Measurements from ENCODE around the gene SNCB.

SNCB gene

GRCh38 chr5:176611435-176611834, 18.9 kb downstream of the SNCB start:
- no peaks in the 10 kb centered on the region for H3K9me2 ChIP-seq (replicated peaks; ENCODE audit: low read depth, low read length)
- H4K20me1 ChIP-seq (ENCODE audit: insufficient read depth, low read length, poor library complexity, severe bottlenecking): no peaks in the 10 kb centered on the region
- H3K79me2 ChIP-seq (ENCODE audit: insufficient read depth, low read length): no peaks in the 10 kb centered on the region
- no peaks in the 10 kb centered on the region for H3K9me3 ChIP-seq (ENCODE audit: insufficient read depth, low read depth, low read length)
- H3K4me1 ChIP-seq (ENCODE audit: insufficient read depth, low read length, poor library complexity, severe bottlenecking): no peaks in the 10 kb centered on the region
- no peaks in the 10 kb centered on the region for H3K27me3 ChIP-seq (ENCODE audit: insufficient read depth, low read length, poor library complexity, severe bottlenecking)
- H3K4me2 ChIP-seq (ENCODE audit: low read depth, low read length, poor library complexity, severe bottlenecking): no peak overlapping the region
- TF ChIP-seq EZH2phosphoT487 (IDR thresholded peaks at IDR 0.05; ENCODE audit: borderline replicate concordance) (no peak), CTCF (conservative IDR thresholded peaks at IDR 0.05; ENCODE audit: low read length) (no peak)
- H2AFZ ChIP-seq (ENCODE audit: low read length): no peak overlapping the region
- no peak overlapping the region for H3K9ac ChIP-seq (ENCODE audit: low read depth, low read length, poor library complexity, severe bottlenecking)
- no peaks in the 10 kb centered on the region for H3K36me3 ChIP-seq (ENCODE audit: insufficient read depth, low read length)
- no peak overlapping the region for H3K4me3 ChIP-seq (ENCODE audit: low read length, poor library complexity, severe bottlenecking)
- H3F3A ChIP-seq (ENCODE audit: low read depth): no peaks in the 10 kb centered on the region

- no peak overlapping the region for H3K4me2 ChIP-seq (ENCODE audit: low read depth, low read length, poor library complexity, severe bottlenecking)
- H2AFZ ChIP-seq (ENCODE audit: low read length): no peak overlapping the region
- H3K9ac ChIP-seq (ENCODE audit: low read depth, low read length, poor library complexity, severe bottlenecking): no peak overlapping the region
- H3K36me3 ChIP-seq (ENCODE audit: insufficient read depth, low read length): no peaks in the 10 kb centered on the region
- no peaks in the 10 kb centered on the region for H3K79me2 ChIP-seq (ENCODE audit: insufficient read depth, low read length)
- H3F3A ChIP-seq (ENCODE audit: low read depth): no peaks in the 10 kb centered on the region
- no peaks in the 10 kb centered on the region for H3K27me3 ChIP-seq (ENCODE audit: insufficient read depth, low read length, poor library complexity, severe bottlenecking)
- no peak overlapping the region for H3K4me3 ChIP-seq (ENCODE audit: low read length, poor library complexity, severe bottlenecking)
- H3K9me2 ChIP-seq (replicated peaks; ENCODE audit: low read depth, low read length): no peaks in the 10 kb centered on the region
- no peaks in the 10 kb centered on the region for H4K20me1 ChIP-seq (ENCODE audit: insufficient read depth, low read length, poor library complexity, severe bottlenecking)
- H3K4me1 ChIP-seq (ENCODE audit: insufficient read depth, low read length, poor library complexity, severe bottlenecking): no peaks in the 10 kb centered on the region
- H3K9me3 ChIP-seq (ENCODE audit: insufficient read depth, low read depth, low read length): no peaks in the 10 kb centered on the region
- TF ChIP-seq EZH2phosphoT487 (IDR thresholded peaks at IDR 0.05; ENCODE audit: borderline replicate concordance) (no peak), CTCF (conservative IDR thresholded peaks at IDR 0.05; ENCODE audit: low read length) (no peak)
Measured at GRCh38 chr5:176610435-176610773, 19.9 kb downstream of the SNCB start.

GRCh38 chr5:176609724-176610434, 20.5 kb downstream of the SNCB start, which contains the start of gene GPRIN1:
GPRIN1 (minus strand) TSS chr5:176610156; CDS start chr5:176599834, 10,322 bp downstream.
- Histone ChIP-seq H3K4me3 (ENCODE audit: low read length, poor library complexity, severe bottlenecking) (no peak within 1 kb of the TSS), H3K9ac (ENCODE audit: low read depth, low read length, poor library complexity, severe bottlenecking) (no peak within 1 kb of the TSS), H3K4me2 (ENCODE audit: low read depth, low read length, poor library complexity, severe bottlenecking) (no peak within 1 kb of the TSS), H4K20me1 (ENCODE audit: insufficient read depth, low read length, poor library complexity, severe bottlenecking) (no peaks in the 10 kb centered on the region), H3K27me3 (ENCODE audit: insufficient read depth, low read length, poor library complexity, severe bottlenecking) (no peaks in the 10 kb centered on the region), H3K9me3 (ENCODE audit: insufficient read depth, low read depth, low read length) (no peaks in the 10 kb centered on the region), H3K36me3 (ENCODE audit: insufficient read depth, low read length) (no peaks in the 10 kb centered on the region), H3F3A (ENCODE audit: low read depth) (no peaks in the 10 kb centered on the region), H3K4me1 (ENCODE audit: insufficient read depth, low read length, poor library complexity, severe bottlenecking) (no peaks in the 10 kb centered on the region), H3K79me2 (ENCODE audit: insufficient read depth, low read length) (no peaks in the 10 kb centered on the region), H2AFZ (ENCODE audit: low read length) (no peak within 1 kb of the TSS), H3K9me2 (replicated peaks; ENCODE audit: low read depth, low read length) (no peaks in the 10 kb centered on the region)
- TF ChIP-seq CTCF (conservative IDR thresholded peaks at IDR 0.05; ENCODE audit: low read length): no peak
- no peak for TF ChIP-seq EZH2phosphoT487 (IDR thresholded peaks at IDR 0.05; ENCODE audit: borderline replicate concordance)

Data from Loucy (cell line).